Embryonic facial prominence (tissue), 1 donor: ENCODE results near the gene GTF3A.
"Not testable (repeated sequence)": the region's sequence is repeated elsewhere in the genome, so short reads cannot be mapped to it uniquely, and the experiment has no call there.

Experiments used
- DNase-seq: peaks from one replicate; pipeline ENCODE4 v3.0.0-alpha.2; 2016; ENCODE audit errors: extremely low spot score

Gene GTF3A

GRCh38 chr13:27424246-27425157 lies at the start of gene GTF3A:
TSS of gene GTF3A (plus strand) at chr13:27424619.
- DNase-seq = peak; percentile 66

GRCh38 chr13:27374650-27375049 lies 49.8 kb upstream of the GTF3A start:
- DNase-seq = peak; percentile 33

GRCh38 chr13:27375686-27376326 lies 48.6 kb upstream of the GTF3A start:
- no peak for DNase-seq

GRCh38 chr13:27379126-27379525 lies 45.3 kb upstream of the GTF3A start:
- DNase-seq = no peak

- no peak for DNase-seq
Observed at GRCh38 chr13:27379694-27380641, 44.5 kb upstream of the GTF3A start.

GRCh38 chr13:27381601-27382000 lies 42.8 kb upstream of the GTF3A start:
- DNase-seq = no peak

- DNase-seq = no peak
Observed at GRCh38 chr13:27383104-27383921, 41.1 kb upstream of the GTF3A start.

- no peak for DNase-seq
Observed at GRCh38 chr13:27384285-27384684, 40.1 kb upstream of the GTF3A start.

- DNase-seq = no peak
Observed at GRCh38 chr13:27388241-27388640, 36.2 kb upstream of the GTF3A start.

- no peak for DNase-seq
Observed at GRCh38 chr13:27389891-27390290, 34.5 kb upstream of the GTF3A start.

GRCh38 chr13:27391471-27391870 lies 32.9 kb upstream of the GTF3A start:
- DNase-seq = no peak

GRCh38 chr13:27393101-27393500 lies 31.3 kb upstream of the GTF3A start:
- no peak for DNase-seq

- no peak for DNase-seq
Observed at GRCh38 chr13:27395007-27395510, 29.4 kb upstream of the GTF3A start.

- DNase-seq = no peak
Observed at GRCh38 chr13:27396252-27396846, 28.1 kb upstream of the GTF3A start.

- DNase-seq = no peak
Observed at GRCh38 chr13:27398360-27398759, 26.1 kb upstream of the GTF3A start.

- DNase-seq = not testable (repeated sequence)
Observed at GRCh38 chr13:27400405-27400804, 24.0 kb upstream of the GTF3A start.

GRCh38 chr13:27401210-27401609 lies 23.2 kb upstream of the GTF3A start:
- no peak for DNase-seq

- DNase-seq = peak; percentile 60
Observed at GRCh38 chr13:27403203-27403678, 21.2 kb upstream of the GTF3A start.

- no peak for DNase-seq
Observed at GRCh38 chr13:27403727-27404385, 20.6 kb upstream of the GTF3A start.

- DNase-seq = no peak
Observed at GRCh38 chr13:27404680-27405079, 19.7 kb upstream of the GTF3A start.
